A673 (cell line): ENCODE data around the gene CDYL2. TPM values are rescaled to one million over a fixed set of nuclear protein-coding genes. Genes with fewer than 3 reads are reported as not detected.

Experiments used
- BruUV-seq: library from RNA; stranded (reverse); fragments of 400-500 nt; replicated peaks from 2 replicates; lab custom pipeline; 2021; lab: Mats Ljungman, UMichigan
- CTCF ChIA-PET: fragments of 300-600 bp; sonication (Branson Sonifier 250); formaldehyde crosslinking; loops from one replicate; lab custom pipeline; 2022; ENCODE audit warnings: antibody characterized with exemption; lab: Charles Lee
- POLR2A ChIA-PET: fragments of 300-600 bp; sonication (Branson Sonifier 250); formaldehyde crosslinking; loops from one replicate; lab custom pipeline; 2022; ENCODE audit warnings: antibody characterized with exemption; ENCODE audit not compliant: low non-redundant PET; lab: Charles Lee
- DNase-seq: peaks from one replicate; pipeline ENCODE4 v3.0.0-alpha.2; 2015; ENCODE audit warnings: low spot score
- H3K27ac ChIP-seq: fragments of 200-600 bp; sonication (generic); 2 replicates; pipeline ENCODE4 v1.5.1; 2016; ENCODE audit warnings: mixed run types, low read depth, mild to moderate bottlenecking, mixed read lengths, antibody characterized with exemption, low read length; ENCODE audit not compliant: poor library complexity, severe bottlenecking
- H3K27me3 ChIP-seq: fragments of 200-600 bp; sonication (generic); replicated peaks from 2 replicates; pipeline ENCODE4 v1.6.1; 2017; ENCODE audit warnings: mixed run types, low read depth, mild to moderate bottlenecking, mixed read lengths, antibody characterized with exemption, low read length; ENCODE audit not compliant: insufficient read depth, poor library complexity
- H3K36me3 ChIP-seq: fragments of 200-600 bp; sonication (generic); 2 replicates; pipeline ENCODE4 v1.6.1; 2016; ENCODE audit warnings: mixed run types, mild to moderate bottlenecking, mixed read lengths, antibody characterized with exemption, low read length; ENCODE audit not compliant: insufficient read depth, poor library complexity, severe bottlenecking
- H3K4me1 ChIP-seq: fragments of 200-600 bp; sonication (generic); 2 replicates; pipeline ENCODE4 v1.6.1; 2017; ENCODE audit warnings: mixed run types, mild to moderate bottlenecking, mixed read lengths, antibody characterized with exemption, low read length; ENCODE audit not compliant: insufficient read depth, poor library complexity, severe bottlenecking
- H3K4me3 ChIP-seq: fragments of 200-600 bp; sonication (generic); 2 replicates; pipeline ENCODE4 v1.5.1; 2016; ENCODE audit warnings: low read depth, mixed run types, mild to moderate bottlenecking, mixed read lengths, low read length; ENCODE audit not compliant: poor library complexity, severe bottlenecking
- H3K9me3 ChIP-seq: fragments of 200-600 bp; sonication (generic); 2 replicates; pipeline ENCODE4 v1.6.1; 2016; ENCODE audit warnings: mixed run types, low read depth, mild to moderate bottlenecking, mixed read lengths, antibody characterized with exemption, low read length; ENCODE audit not compliant: poor library complexity, severe bottlenecking
- EZH2 ChIP-seq: fragments of 200-600 bp; sonication (generic); IDR thresholded peaks from 2 replicates; pipeline ENCODE4 v1.6.1; 2017; ENCODE audit warnings: borderline replicate concordance, low read depth, mild to moderate bottlenecking, mixed read lengths, antibody characterized with exemption, low read length; ENCODE audit not compliant: poor library complexity, severe bottlenecking
- intact Hi-C: fragments of 100-400 bp; cut with micrococcal nuclease; formaldehyde crosslinking; loops from one replicate; pipeline ENCODE4 v1.10.0; 2022; ENCODE audit not compliant: unreplicated experiment
- total RNA-seq: library from RNA; stranded (reverse); gene quantifications from 2 replicates; pipeline ENCODE4 v1.2.3, GENCODE V29; 2021
- TF ChIP-seq, protein P1 (sequence below): fragments of 300-800, 200-600 bp; sonication (generic); conservative IDR thresholded peaks from 2 replicates; pipeline ENCODE4 v1.5.1; 2017; ENCODE audit warnings: low read depth, mild to moderate bottlenecking, antibody characterized with exemption, low read length, moderate library complexity, mixed read lengths

The CDYL2 gene
- total RNA-seq, 1 experiment from 2014 or later, result 0.64 TPM

DNA sequence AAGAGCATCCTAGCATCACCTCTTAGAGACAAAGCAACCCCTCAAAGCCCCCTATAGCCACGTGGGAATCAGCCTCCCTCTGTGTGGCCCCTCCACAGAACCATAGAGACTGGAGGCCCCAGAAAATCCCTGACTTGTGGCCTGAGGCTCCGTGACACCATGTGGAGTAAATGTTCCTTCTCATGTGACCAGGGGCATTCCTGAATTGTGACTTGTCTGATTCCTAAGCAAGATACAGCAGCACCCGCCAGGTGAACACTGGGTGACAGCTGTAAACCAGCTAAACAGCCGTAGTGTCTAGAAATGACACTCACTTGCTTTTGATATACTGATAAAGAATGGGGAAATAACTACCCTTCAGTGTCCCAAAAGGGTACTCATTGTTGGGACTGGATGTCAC, 184.6 kb downstream of the CDYL2 start:
- Histone ChIP-seq H3K4me3 (no peak overlapping the region), H3K36me3 (no peaks in the 10 kb centered on the region), H3K27ac (no peak overlapping the region), H3K4me1 (no peaks in the 10 kb centered on the region), H3K9me3 (no peaks in the 10 kb centered on the region), H3K27me3 (no peaks in the 10 kb centered on the region)
- POLR2A ChIA-PET, result no interaction called here
- intact Hi-C loops, result no loop called here
- no peak for TF ChIP-seq EZH2
- TF ChIP-seq, protein P1, sequence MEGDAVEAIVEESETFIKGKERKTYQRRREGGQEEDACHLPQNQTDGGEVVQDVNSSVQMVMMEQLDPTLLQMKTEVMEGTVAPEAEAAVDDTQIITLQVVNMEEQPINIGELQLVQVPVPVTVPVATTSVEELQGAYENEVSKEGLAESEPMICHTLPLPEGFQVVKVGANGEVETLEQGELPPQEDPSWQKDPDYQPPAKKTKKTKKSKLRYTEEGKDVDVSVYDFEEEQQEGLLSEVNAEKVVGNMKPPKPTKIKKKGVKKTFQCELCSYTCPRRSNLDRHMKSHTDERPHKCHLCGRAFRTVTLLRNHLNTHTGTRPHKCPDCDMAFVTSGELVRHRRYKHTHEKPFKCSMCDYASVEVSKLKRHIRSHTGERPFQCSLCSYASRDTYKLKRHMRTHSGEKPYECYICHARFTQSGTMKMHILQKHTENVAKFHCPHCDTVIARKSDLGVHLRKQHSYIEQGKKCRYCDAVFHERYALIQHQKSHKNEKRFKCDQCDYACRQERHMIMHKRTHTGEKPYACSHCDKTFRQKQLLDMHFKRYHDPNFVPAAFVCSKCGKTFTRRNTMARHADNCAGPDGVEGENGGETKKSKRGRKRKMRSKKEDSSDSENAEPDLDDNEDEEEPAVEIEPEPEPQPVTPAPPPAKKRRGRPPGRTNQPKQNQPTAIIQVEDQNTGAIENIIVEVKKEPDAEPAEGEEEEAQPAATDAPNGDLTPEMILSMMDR, result no peak
- DNase-seq, result no peak
- BruUV-seq, result no TSS peak
- CTCF ChIA-PET, result no interaction called here

DNA sequence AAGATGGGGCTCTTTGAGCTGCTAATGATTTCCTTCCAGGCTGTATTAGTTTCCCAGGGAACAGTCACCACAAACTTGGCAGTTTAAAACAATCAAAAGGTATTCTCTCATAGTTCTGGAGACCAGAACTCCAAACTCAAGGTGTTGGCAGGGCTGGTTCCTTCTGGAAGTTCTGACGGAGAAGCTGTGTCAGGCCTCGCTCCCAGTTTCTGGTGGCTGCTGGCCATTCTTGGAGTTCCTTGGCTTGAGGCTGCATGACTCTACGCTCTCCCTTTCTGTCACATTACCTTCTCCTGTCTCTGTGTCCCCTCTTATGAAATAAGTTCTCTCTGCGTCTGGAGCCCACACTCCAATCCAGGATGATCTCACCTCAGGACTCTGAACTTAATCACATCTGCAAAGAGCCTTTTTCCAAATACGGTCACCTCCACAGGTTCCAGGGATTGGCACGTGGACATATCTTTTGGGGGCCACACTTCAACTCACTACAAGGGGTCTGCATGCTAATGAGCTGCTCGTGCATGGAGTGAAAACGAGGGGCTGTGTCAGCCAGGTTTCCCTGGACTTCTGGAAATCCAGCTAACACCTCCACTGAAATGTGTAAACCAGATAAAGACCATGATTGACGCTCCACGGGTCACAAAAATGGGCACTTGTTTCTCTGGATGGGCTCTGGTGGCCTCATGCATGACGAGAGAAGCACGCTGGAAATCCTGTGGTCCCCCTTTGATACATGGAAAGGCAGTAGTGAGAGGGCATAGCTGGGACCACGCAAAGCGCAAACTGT, 185.3 kb downstream of the CDYL2 start:
- DNase-seq, result no peak
- no TSS peak for BruUV-seq

DNA sequence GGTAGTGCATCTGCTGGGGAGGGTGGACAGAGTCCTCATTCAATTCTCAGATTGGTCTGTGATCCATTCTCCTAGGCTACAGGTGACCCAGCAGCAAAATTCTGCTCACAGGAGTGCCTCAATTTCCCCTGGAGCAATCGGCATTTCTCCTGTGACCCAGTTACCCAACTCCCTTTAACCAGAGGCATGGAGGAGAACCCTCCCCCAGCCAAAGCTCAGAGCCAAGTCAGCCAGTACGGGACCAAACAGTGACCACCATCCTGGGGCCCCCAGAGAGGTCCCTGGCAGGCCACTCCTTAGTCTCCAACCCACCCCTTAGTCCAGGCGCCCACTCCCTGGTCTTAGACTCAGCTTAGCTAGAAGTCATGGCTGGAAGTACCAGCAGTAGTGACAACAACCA, 188.0 kb downstream of the CDYL2 start:
- ChIA-PET POLR2A (no interaction called here), CTCF (no interaction called here)
- no peaks in the 10 kb centered on the region for H3K36me3 ChIP-seq
- no peak overlapping the region for H3K4me3 ChIP-seq
- BruUV-seq, result no TSS peak
- no peaks in the 10 kb centered on the region for H3K27me3 ChIP-seq
- H3K4me1 ChIP-seq, result no peaks in the 10 kb centered on the region
- H3K27ac ChIP-seq, result no peak overlapping the region
- DNase-seq, result no peak
- intact Hi-C loops, result no loop called here
- no peaks in the 10 kb centered on the region for H3K9me3 ChIP-seq
- TF ChIP-seq, protein P1, result no peak
- no peak for TF ChIP-seq EZH2

More for the DNA sequence above, 185.3 kb downstream of the CDYL2 start:
- H3K4me3 ChIP-seq, result no peak overlapping the region
- no peaks in the 10 kb centered on the region for H3K4me1 ChIP-seq
- no peaks in the 10 kb centered on the region for H3K9me3 ChIP-seq
- intact Hi-C loops, result no loop called here
- ChIA-PET CTCF (no interaction called here), POLR2A (no interaction called here)
- H3K36me3 ChIP-seq, result no peaks in the 10 kb centered on the region
- H3K27ac ChIP-seq, result no peak overlapping the region
- no peak for TF ChIP-seq EZH2
- TF ChIP-seq, protein P1, result no peak
- no peaks in the 10 kb centered on the region for H3K27me3 ChIP-seq
